HL-60 (cell line): ENCODE data around the gene SNRPD3.
"Not testable (repeated sequence)": the region's sequence is repeated elsewhere in the genome, so short reads cannot be mapped to it uniquely, and the experiment has no call there.

Experiments used
- DNase-seq, 2 experiments: peaks; one replicate each; pipeline ENCODE4 v3.0.0-alpha.2; 2010 to 2020; ENCODE audit warnings: low read depth in 1 of 2, low spot score in 1 of 2
- H3K27ac ChIP-seq: fragments of 250-450 bp; sonication (Bioruptor Pico); replicated peaks from 2 replicates; pipeline ENCODE4 v1.5.1; 2020; ENCODE audit warnings: mild to moderate bottlenecking, moderate library complexity
- H3K27me3 ChIP-seq: fragments of 250-450 bp; sonication (Bioruptor Pico); 2 replicates; pipeline ENCODE4 v1.5.1; 2021; ENCODE audit warnings: mild to moderate bottlenecking, moderate library complexity; ENCODE audit not compliant: insufficient read depth, poor library complexity, severe bottlenecking
- H3K4me3 ChIP-seq: replicated peaks from 2 replicates; pipeline ENCODE4 v1.5.1; 2011; ENCODE audit warnings: mild to moderate bottlenecking, control low read depth, low read length; ENCODE audit not compliant: insufficient read depth
- CTCF ChIP-seq: IDR thresholded peaks from one replicate; pipeline ENCODE4 v1.5.1; 2011; ENCODE audit warnings: low read length, control low read depth, inconsistent platforms; ENCODE audit not compliant: insufficient read depth
- POLR2AphosphoS5 ChIP-seq: IDR thresholded peaks from 2 replicates; pipeline ENCODE4 v1.6.1; 2012; ENCODE audit warnings: low read depth
- REST ChIP-seq: IDR thresholded peaks from 2 replicates; pipeline ENCODE4 v1.6.1; 2012; ENCODE audit warnings: low read depth; ENCODE audit not compliant: insufficient replicate concordance
- SPI1 ChIP-seq: IDR thresholded peaks from 2 replicates; pipeline ENCODE4 v1.6.1; 2012; ENCODE audit warnings: low read depth, mild to moderate bottlenecking, borderline replicate concordance

The SNRPD3 gene

GRCh38 chr22:24601217-24602104 lies 45.7 kb downstream of the SNRPD3 start:
- no peak overlapping the region for H3K4me3 ChIP-seq
- H3K27me3 ChIP-seq: no peaks in the 10 kb centered on the region
- TF ChIP-seq CTCF (no peak), SPI1 (0 out of 2 replicates have a peak, but pooled peaks have one; percentile 17), REST (no peak), POLR2AphosphoS5 (peak; percentile 27; the same call in 1 of the 2 replicates)
- peak in 1 of 2 experiments; percentile 90 for DNase-seq
- H3K27ac ChIP-seq: peak overlapping the region; percentile 85

- H3K27me3 ChIP-seq: not testable (repeated sequence)
These were observed 46.4 kb downstream of the SNRPD3 start for GRCh38 chr22:24602105-24602749.

GRCh38 chr22:24602847-24603769 lies 47.3 kb downstream of the SNRPD3 start, which contains the start of gene GGT1:
Gene GGT1 (plus strand): TSS chr22:24603193. CDS start chr22:24611082, 7,889 bp downstream.
- DNase-seq: peak in 1 of 2 experiments; percentile 45
- TF ChIP-seq SPI1: peak; percentile 29; the same call in 1 of the 2 replicates
- H3K27me3 ChIP-seq: not testable (repeated sequence)
- Histone ChIP-seq H3K4me3 (peak within 1 kb of the TSS; percentile 35), H3K27ac (peak within 1 kb of the TSS; percentile 85)

More at GRCh38 chr22:24602105-24602749, 46.4 kb downstream of the SNRPD3 start:
- not testable (repeated sequence) for H3K4me3 ChIP-seq, DNase-seq
- H3K27ac ChIP-seq: peak overlapping the region; percentile 85

GRCh38 chr22:24603770-24604629 lies 48.2 kb downstream of the SNRPD3 start:
- H3K27ac ChIP-seq: peak overlapping the region; percentile 85
- H3K27me3 ChIP-seq: not testable (repeated sequence)
- DNase-seq: peak in 1 of 2 experiments; percentile 71
- peak overlapping the region; percentile 35 for H3K4me3 ChIP-seq

GRCh38 chr22:24606340-24606739 lies 50.5 kb downstream of the SNRPD3 start:
- H3K4me3 ChIP-seq, H3K27me3 ChIP-seq, DNase-seq: not testable (repeated sequence)
- H3K27ac ChIP-seq: peak overlapping the region; percentile 19

GRCh38 chr22:24607429-24607983 lies 51.7 kb downstream of the SNRPD3 start:
- not testable (repeated sequence) for H3K27me3 ChIP-seq
- peak overlapping the region; percentile 44 for H3K4me3 ChIP-seq
- peak overlapping the region; percentile 84 for H3K27ac ChIP-seq
- peak; percentile 74 to 91 for DNase-seq
- peak; percentile 56; the same call in 1 of the 2 replicates for TF ChIP-seq POLR2AphosphoS5

GRCh38 chr22:24608327-24608726 lies 52.5 kb downstream of the SNRPD3 start:
- H3K27ac ChIP-seq: peak overlapping the region; percentile 84
- H3K27me3 ChIP-seq, DNase-seq: not testable (repeated sequence)
- peak overlapping the region; percentile 44; the same call in 1 of the 2 replicates for H3K4me3 ChIP-seq

- DNase-seq, H3K27ac ChIP-seq, H3K4me3 ChIP-seq, H3K27me3 ChIP-seq: not testable (repeated sequence)
These were observed 54.1 kb downstream of the SNRPD3 start for GRCh38 chr22:24609888-24610287.

GRCh38 chr22:24614794-24615193 lies 59.0 kb downstream of the SNRPD3 start:
- not testable (repeated sequence) for H3K4me3 ChIP-seq, DNase-seq, H3K27ac ChIP-seq, H3K27me3 ChIP-seq
